PC-3 (cell line): ENCODE results near the gene EFCAB6. TPM values are rescaled to one million over a fixed set of nuclear protein-coding genes. Genes with fewer than 3 reads are reported as not detected.

Experiments used
- ATAC-seq: fragments of 200-7000 bp; cut with Tn5 transposase; 2 replicates; pipeline ENCODE4 v1.9.1; 2020; ENCODE audit warnings: mild to moderate bottlenecking, moderate library complexity
- BruUV-seq: library from RNA; stranded (reverse); fragments of 400-500 nt; replicated peaks from 2 replicates; lab custom pipeline; 2021; lab: Mats Ljungman, UMichigan
- CTCF ChIA-PET: fragments of 300-600 bp; sonication (Branson Sonifier 250); formaldehyde crosslinking; loops from one replicate; lab custom pipeline; 2022; ENCODE audit warnings: antibody characterized with exemption; lab: Charles Lee
- POLR2A ChIA-PET: fragments of 300-600 bp; sonication (Branson Sonifier 250); formaldehyde crosslinking; loops from one replicate; lab custom pipeline; 2022; ENCODE audit warnings: antibody characterized with exemption; ENCODE audit not compliant: unreplicated experiment; lab: Charles Lee
- DNase-seq: peaks from one replicate; pipeline ENCODE4 v3.0.0-alpha.2; 2015
- H2AFZ ChIP-seq: fragments of 300-600 bp; sonication (generic); 2 replicates; pipeline ENCODE4 v1.6.0; 2016; ENCODE audit warnings: antibody characterized with exemption, low read length
- H3F3A ChIP-seq: fragments of 300-600 bp; sonication (generic); one replicate; pipeline ENCODE4 v1.6.0; 2017; ENCODE audit warnings: antibody characterized with exemption, low read length, control low read depth, mild to moderate bottlenecking; ENCODE audit not compliant: unreplicated experiment
- H3K27ac ChIP-seq: fragments of 300-600 bp; sonication (generic); 2 replicates; pipeline ENCODE4 v1.5.1; 2016; ENCODE audit warnings: mild to moderate bottlenecking, low read length
- H3K27me3 ChIP-seq: fragments of 300-600 bp; sonication (generic); 2 replicates; pipeline ENCODE4 v1.6.1; 2016; ENCODE audit warnings: low read length, mixed read lengths
- H3K36me3 ChIP-seq: fragments of 300-600 bp; sonication (generic); 2 replicates; pipeline ENCODE4 v1.6.1; 2016; ENCODE audit warnings: low read depth, mixed run types, low read length, mixed read lengths
- H3K4me1 ChIP-seq: fragments of 300-600 bp; sonication (generic); 2 replicates; pipeline ENCODE4 v1.5.1; 2016; ENCODE audit warnings: low read length; ENCODE audit not compliant: insufficient read depth
- H3K4me2 ChIP-seq: fragments of 300-600 bp; sonication (generic); 2 replicates; pipeline ENCODE4 v1.6.0; 2016; ENCODE audit warnings: low read length
- H3K4me3 ChIP-seq: fragments of 300-600 bp; sonication (generic); 2 replicates; pipeline ENCODE4 v1.5.1; 2016; ENCODE audit warnings: mild to moderate bottlenecking, low read length, mixed read lengths
- H3K79me2 ChIP-seq: fragments of 300-600 bp; sonication (generic); 2 replicates; pipeline ENCODE4 v1.6.1; 2017; ENCODE audit warnings: low read length, mixed read lengths
- H3K9ac ChIP-seq: fragments of 300-600 bp; sonication (generic); 2 replicates; pipeline ENCODE4 v1.6.0; 2016; ENCODE audit warnings: mild to moderate bottlenecking, low read length
- H3K9me2 ChIP-seq: fragments of 300-600 bp; sonication (generic); replicated peaks from 2 replicates; pipeline ENCODE4 v1.6.1; 2016; ENCODE audit warnings: mixed run types, low read length, mixed read lengths
- H3K9me3 ChIP-seq: fragments of 300-600 bp; sonication (generic); 2 replicates; pipeline ENCODE4 v1.6.1; 2016; ENCODE audit warnings: low read length, mixed read lengths
- H4K20me1 ChIP-seq: fragments of 300-600 bp; sonication (generic); 2 replicates; pipeline ENCODE4 v1.6.1; 2016; ENCODE audit warnings: low read length, mixed read lengths
- EZH2 ChIP-seq: fragments of 300-600 bp; sonication (generic); IDR thresholded peaks from one replicate; pipeline ENCODE4 v1.6.1; 2017; ENCODE audit warnings: antibody characterized with exemption, mild to moderate bottlenecking, low read length; ENCODE audit not compliant: unreplicated experiment
- EZH2phosphoT487 ChIP-seq: fragments of 300-600 bp; sonication (generic); IDR thresholded peaks from 2 replicates; pipeline ENCODE4 v1.6.1; 2018; ENCODE audit warnings: mild to moderate bottlenecking, antibody characterized with exemption, low read length, borderline replicate concordance
- intact Hi-C: fragments of 100-400 bp; cut with micrococcal nuclease; formaldehyde crosslinking; loops from 2 replicates; pipeline ENCODE4 v1.9.0; 2023
- total RNA-seq: library from RNA; depleted of rRNA; stranded (reverse); fragments of >200 nt; gene quantifications from 2 replicates; pipeline ENCODE4 v1.2.3, GENCODE V29; 2014
- TF ChIP-seq, protein P1 (sequence below): fragments of 300-600 bp; sonication (generic); conservative IDR thresholded peaks from 2 replicates; pipeline ENCODE4 v1.5.1; 2017; ENCODE audit warnings: antibody characterized with exemption, low read depth, mild to moderate bottlenecking, low read length

Gene EFCAB6
- total RNA-seq, 1 experiment from 2014 or later = 0.07 TPM

DNA sequence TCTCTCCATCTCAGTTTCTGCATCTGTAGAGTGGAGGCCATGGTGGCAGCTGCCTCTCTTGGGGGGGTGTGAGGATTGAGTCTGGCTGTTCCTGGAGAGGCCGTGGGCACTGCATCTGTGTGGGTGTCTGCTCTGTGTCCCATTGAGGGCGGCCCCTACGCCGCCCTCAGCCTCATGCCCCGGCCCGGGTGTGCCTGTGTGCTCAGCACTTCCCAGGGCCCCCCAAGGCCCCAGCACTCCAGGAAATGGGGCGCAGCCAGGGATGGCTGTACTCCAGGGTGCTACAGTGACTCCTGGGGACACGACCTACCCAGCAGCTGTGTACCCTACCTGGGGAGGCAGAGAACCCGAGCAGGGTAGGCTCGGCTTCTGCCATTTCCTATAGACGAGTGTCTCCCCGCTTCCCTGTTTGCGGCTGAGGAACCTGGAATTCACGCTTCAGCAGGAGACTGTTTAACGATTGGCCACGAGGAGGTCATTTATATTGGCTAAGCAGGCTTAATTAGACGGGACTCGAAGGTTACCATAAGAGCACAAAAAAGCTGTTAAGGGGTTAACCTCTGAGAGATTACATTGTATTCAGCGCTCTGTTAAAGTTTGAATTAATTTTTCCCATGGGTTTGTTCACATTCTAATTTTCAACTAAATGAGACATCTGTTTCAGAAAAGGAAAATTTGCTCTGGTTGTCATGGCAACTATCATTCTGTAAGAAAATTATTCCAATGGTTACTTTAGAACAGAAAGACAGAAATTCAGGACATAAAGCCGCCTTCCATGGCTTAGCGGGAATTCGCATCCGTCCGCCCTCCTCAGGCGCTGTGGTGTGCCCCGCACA lies 323.9 kb downstream of the EFCAB6 start:
- no peaks in the 10 kb centered on the region for H3K79me2 ChIP-seq
- H3F3A ChIP-seq = no peaks in the 10 kb centered on the region
- no peaks in the 10 kb centered on the region for H3K4me1 ChIP-seq
- no peak overlapping the region for H3K27ac ChIP-seq
- ChIA-PET POLR2A (no interaction called here), CTCF (no interaction called here)
- H3K4me2 ChIP-seq = no peak overlapping the region
- H3K27me3 ChIP-seq = no peaks in the 10 kb centered on the region
- intact Hi-C loops = no loop called here
- no peak overlapping the region for H3K4me3 ChIP-seq
- BruUV-seq = no TSS peak
- H3K9ac ChIP-seq = no peak overlapping the region
- no peaks in the 10 kb centered on the region for H3K36me3 ChIP-seq
- no peaks in the 10 kb centered on the region for H3K9me3 ChIP-seq
- no peak overlapping the region for H2AFZ ChIP-seq
- ATAC-seq (no peak), DNase-seq (no peak)
- H3K9me2 ChIP-seq = no peaks in the 10 kb centered on the region
- TF ChIP-seq, protein P1, sequence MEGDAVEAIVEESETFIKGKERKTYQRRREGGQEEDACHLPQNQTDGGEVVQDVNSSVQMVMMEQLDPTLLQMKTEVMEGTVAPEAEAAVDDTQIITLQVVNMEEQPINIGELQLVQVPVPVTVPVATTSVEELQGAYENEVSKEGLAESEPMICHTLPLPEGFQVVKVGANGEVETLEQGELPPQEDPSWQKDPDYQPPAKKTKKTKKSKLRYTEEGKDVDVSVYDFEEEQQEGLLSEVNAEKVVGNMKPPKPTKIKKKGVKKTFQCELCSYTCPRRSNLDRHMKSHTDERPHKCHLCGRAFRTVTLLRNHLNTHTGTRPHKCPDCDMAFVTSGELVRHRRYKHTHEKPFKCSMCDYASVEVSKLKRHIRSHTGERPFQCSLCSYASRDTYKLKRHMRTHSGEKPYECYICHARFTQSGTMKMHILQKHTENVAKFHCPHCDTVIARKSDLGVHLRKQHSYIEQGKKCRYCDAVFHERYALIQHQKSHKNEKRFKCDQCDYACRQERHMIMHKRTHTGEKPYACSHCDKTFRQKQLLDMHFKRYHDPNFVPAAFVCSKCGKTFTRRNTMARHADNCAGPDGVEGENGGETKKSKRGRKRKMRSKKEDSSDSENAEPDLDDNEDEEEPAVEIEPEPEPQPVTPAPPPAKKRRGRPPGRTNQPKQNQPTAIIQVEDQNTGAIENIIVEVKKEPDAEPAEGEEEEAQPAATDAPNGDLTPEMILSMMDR = no peak
- TF ChIP-seq EZH2phosphoT487 (no peak), EZH2 (no peak)
- H4K20me1 ChIP-seq = no peaks in the 10 kb centered on the region

DNA sequence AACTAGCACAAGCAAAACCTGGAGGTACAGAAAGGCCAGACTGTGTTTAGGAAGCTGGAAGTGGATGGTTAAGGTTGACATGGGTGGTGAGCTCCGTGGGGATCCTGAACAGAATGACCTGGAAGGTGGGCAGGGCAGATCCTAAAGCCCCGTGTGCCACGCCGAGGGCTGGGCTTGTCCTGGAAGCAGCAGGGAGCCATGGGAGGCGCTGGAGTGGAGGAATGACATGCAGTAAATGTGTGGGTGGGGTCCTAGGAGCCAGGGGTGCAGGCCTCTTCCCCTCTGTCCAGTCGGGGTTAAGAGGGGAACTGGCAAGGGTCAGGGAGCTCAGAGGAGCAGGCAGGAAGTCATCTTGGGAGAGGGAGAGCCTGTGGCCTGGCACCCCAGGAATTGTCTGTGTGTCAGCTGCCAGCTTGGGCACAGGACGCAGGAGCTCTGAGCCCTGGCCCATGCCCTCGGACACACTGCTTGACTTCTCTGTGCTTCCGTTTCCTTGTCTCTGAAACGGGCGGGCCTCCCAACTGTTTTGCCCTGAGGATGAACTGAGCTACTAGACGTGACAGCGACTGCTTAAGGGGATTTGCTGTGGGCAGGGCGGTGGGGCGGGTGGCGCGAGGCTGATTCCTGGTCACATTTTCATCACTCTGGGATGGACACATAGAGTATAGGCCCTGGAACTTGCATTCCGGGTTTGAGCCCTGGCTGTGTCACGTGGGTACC lies 324.6 kb downstream of the EFCAB6 start:
- CTCF ChIA-PET = no interaction called here

More for the DNA sequence above, 324.6 kb downstream of the EFCAB6 start:
- Histone ChIP-seq H3K4me3 (no peak overlapping the region), H2AFZ (no peak overlapping the region), H3K27me3 (no peaks in the 10 kb centered on the region), H3K4me2 (no peak overlapping the region), H3K9me2 (no peaks in the 10 kb centered on the region), H3F3A (no peaks in the 10 kb centered on the region), H4K20me1 (no peaks in the 10 kb centered on the region), H3K36me3 (no peaks in the 10 kb centered on the region), H3K9me3 (no peaks in the 10 kb centered on the region), H3K4me1 (no peaks in the 10 kb centered on the region), H3K27ac (no peak overlapping the region), H3K9ac (no peak overlapping the region), H3K79me2 (no peaks in the 10 kb centered on the region)
- intact Hi-C loops = no loop called here
- POLR2A ChIA-PET = no interaction called here
- no peak for DNase-seq
- no TSS peak for BruUV-seq
- no peak for ATAC-seq
- TF ChIP-seq EZH2phosphoT487 (no peak), EZH2 (no peak)
- TF ChIP-seq, protein P1 = no peak
